Astrocyte (in vitro differentiated cells and primary cell): Measurements from ENCODE around the gene SLC35D2. TPM values are rescaled to one million over a fixed set of nuclear protein-coding genes. Genes with fewer than 3 reads are reported as not detected.
A peak's percentile ranks its signal among the peaks of the same experiment; 100 is the strongest.

Experiments
- DNase-seq: peaks from one replicate; pipeline ENCODE4 v3.0.0-alpha.2; 2010; ENCODE audit warnings: low read depth
- FAIRE-seq: peaks from 2 replicates; lab custom pipeline; 2011; peaks lifted over from hg19 to GRCh38; lab: Jason Lieb, UNC
- H2AFZ ChIP-seq: 2 replicates; pipeline ENCODE4 v1.6.0; 2012; ENCODE audit warnings: low read depth, low read length, inconsistent platforms
- H3K27ac ChIP-seq: 2 replicates; pipeline ENCODE4 v1.5.1; 2011; ENCODE audit warnings: low read depth, low read length, inconsistent platforms
- H3K27me3 ChIP-seq: 2 replicates; pipeline ENCODE4 v1.6.0; 2011; ENCODE audit warnings: low read length, inconsistent platforms; ENCODE audit not compliant: insufficient read depth
- H3K36me3 ChIP-seq: 2 replicates; pipeline ENCODE4 v1.5.1; 2011; ENCODE audit warnings: low read length, inconsistent platforms; ENCODE audit not compliant: insufficient read depth
- H3K4me1 ChIP-seq: 2 replicates; pipeline ENCODE4 v1.5.1; 2011; ENCODE audit warnings: low read length, inconsistent platforms; ENCODE audit not compliant: insufficient read depth
- H3K4me2 ChIP-seq: 2 replicates; pipeline ENCODE4 v1.6.0; 2012; ENCODE audit warnings: low read length, inconsistent platforms
- H3K4me3 ChIP-seq: 2 replicates; pipeline ENCODE4 v1.5.1; 2011; ENCODE audit warnings: low read depth, mild to moderate bottlenecking, low read length, inconsistent platforms; ENCODE audit not compliant: insufficient read depth
- H3K79me2 ChIP-seq: 2 replicates; pipeline ENCODE4 v1.6.0; 2012; ENCODE audit warnings: mild to moderate bottlenecking, low read length, inconsistent platforms; ENCODE audit not compliant: insufficient read depth
- H3K9ac ChIP-seq: 2 replicates; pipeline ENCODE4 v1.6.0; 2012; ENCODE audit warnings: mild to moderate bottlenecking, low read length, inconsistent platforms
- H3K9me3 ChIP-seq: 2 replicates; pipeline ENCODE4 v1.5.1; 2012; ENCODE audit warnings: low read depth, mild to moderate bottlenecking, low read length, inconsistent platforms; ENCODE audit not compliant: insufficient read depth
- H4K20me1 ChIP-seq: 2 replicates; pipeline ENCODE4 v1.6.0; 2012; ENCODE audit warnings: low read length, inconsistent platforms; ENCODE audit not compliant: insufficient read depth
- H3K27ac Mint-ChIP-seq: one replicate; pipeline ENCODE4 v1.8.0; 2021; ENCODE audit warnings: mild to moderate bottlenecking, mixed read lengths; ENCODE audit not compliant: unreplicated experiment
- H3K27me3 Mint-ChIP-seq: one replicate; pipeline ENCODE4 v1.8.0; 2021; ENCODE audit warnings: low read depth, mixed read lengths; ENCODE audit not compliant: unreplicated experiment
- H3K36me3 Mint-ChIP-seq: one replicate; pipeline ENCODE4 v1.8.0; 2021; ENCODE audit warnings: low read depth, mixed read lengths; ENCODE audit not compliant: unreplicated experiment
- H3K4me1 Mint-ChIP-seq: one replicate; pipeline ENCODE4 v1.8.0; 2021; ENCODE audit warnings: low read depth, mixed read lengths; ENCODE audit not compliant: unreplicated experiment
- H3K4me3 Mint-ChIP-seq: one replicate; pipeline ENCODE4 v1.8.0; 2021; ENCODE audit warnings: mild to moderate bottlenecking, moderate library complexity, mixed read lengths; ENCODE audit not compliant: unreplicated experiment
- H3K9me3 Mint-ChIP-seq: one replicate; pipeline ENCODE4 v1.8.0; 2021; ENCODE audit warnings: mild to moderate bottlenecking, mixed read lengths; ENCODE audit not compliant: unreplicated experiment
- EZH2 ChIP-seq: IDR thresholded peaks from 2 replicates; pipeline ENCODE4 v1.6.1; 2012; ENCODE audit warnings: mild to moderate bottlenecking, low read length, inconsistent platforms; ENCODE audit not compliant: insufficient read depth
- total RNA-seq: library from RNA; stranded (reverse); gene quantifications from 2 replicates; pipeline ENCODE4 v1.2.1, GENCODE V29; 2021
- TF ChIP-seq, protein P1 (sequence below): IDR thresholded peaks from 2 replicates; pipeline ENCODE4 v1.5.1; 2011; ENCODE audit warnings: low read depth, mild to moderate bottlenecking, inconsistent platforms, low read length, moderate library complexity; ENCODE audit not compliant: insufficient read depth

Gene SLC35D2
- total RNA-seq, 1 donor from 2014 or later, result 37.3 TPM

DNA sequence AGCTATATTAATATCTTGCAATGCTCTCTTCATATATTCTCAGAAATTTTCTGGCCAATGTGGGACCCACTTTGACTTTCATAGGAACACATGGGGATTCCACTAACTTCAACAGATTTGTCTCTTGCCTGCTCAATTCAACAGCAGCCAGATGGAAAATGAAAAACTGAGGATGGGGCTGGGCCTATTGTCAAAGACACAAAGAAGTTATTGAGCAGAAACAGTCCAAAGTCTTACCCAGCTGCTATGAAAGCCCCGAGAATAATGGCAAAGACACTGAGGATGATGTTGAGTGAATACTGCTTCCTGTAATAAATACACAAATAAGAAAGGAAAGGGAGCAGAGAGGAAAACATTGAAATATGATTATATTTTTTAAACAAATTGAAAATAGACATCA, 32.6 kb downstream of the SLC35D2 start:
- Histone ChIP-seq H3K4me2 (no peak overlapping the region), H3K9ac (no peak overlapping the region), H3K36me3 (peaks cover 5% of the 10 kb centered on the region), H3K27ac (no peak overlapping the region), H4K20me1 (no peaks in the 10 kb centered on the region), H3K27me3 (no peaks in the 10 kb centered on the region), H3K4me1 (no peaks in the 10 kb centered on the region), H3K9me3 (peaks cover 3% of the 10 kb centered on the region), H2AFZ (no peak overlapping the region), H3K79me2 (no peaks in the 10 kb centered on the region), H3K4me3 (no peak overlapping the region)
- H3K4me3 Mint-ChIP-seq, result no peak overlapping the region
- TF ChIP-seq EZH2, result no peak
- TF ChIP-seq, protein P1, sequence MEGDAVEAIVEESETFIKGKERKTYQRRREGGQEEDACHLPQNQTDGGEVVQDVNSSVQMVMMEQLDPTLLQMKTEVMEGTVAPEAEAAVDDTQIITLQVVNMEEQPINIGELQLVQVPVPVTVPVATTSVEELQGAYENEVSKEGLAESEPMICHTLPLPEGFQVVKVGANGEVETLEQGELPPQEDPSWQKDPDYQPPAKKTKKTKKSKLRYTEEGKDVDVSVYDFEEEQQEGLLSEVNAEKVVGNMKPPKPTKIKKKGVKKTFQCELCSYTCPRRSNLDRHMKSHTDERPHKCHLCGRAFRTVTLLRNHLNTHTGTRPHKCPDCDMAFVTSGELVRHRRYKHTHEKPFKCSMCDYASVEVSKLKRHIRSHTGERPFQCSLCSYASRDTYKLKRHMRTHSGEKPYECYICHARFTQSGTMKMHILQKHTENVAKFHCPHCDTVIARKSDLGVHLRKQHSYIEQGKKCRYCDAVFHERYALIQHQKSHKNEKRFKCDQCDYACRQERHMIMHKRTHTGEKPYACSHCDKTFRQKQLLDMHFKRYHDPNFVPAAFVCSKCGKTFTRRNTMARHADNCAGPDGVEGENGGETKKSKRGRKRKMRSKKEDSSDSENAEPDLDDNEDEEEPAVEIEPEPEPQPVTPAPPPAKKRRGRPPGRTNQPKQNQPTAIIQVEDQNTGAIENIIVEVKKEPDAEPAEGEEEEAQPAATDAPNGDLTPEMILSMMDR, result no peak
- DNase-seq (no peak), FAIRE-seq (no peak)
- H3K36me3 Mint-ChIP-seq, result peaks cover 9% of the 10 kb centered on the region
- no peaks in the 10 kb centered on the region for H3K27me3 Mint-ChIP-seq
- no peaks in the 10 kb centered on the region for H3K4me1 Mint-ChIP-seq
- H3K27ac Mint-ChIP-seq, result no peak overlapping the region
- H3K9me3 Mint-ChIP-seq, result peaks cover 3% of the 10 kb centered on the region

DNA sequence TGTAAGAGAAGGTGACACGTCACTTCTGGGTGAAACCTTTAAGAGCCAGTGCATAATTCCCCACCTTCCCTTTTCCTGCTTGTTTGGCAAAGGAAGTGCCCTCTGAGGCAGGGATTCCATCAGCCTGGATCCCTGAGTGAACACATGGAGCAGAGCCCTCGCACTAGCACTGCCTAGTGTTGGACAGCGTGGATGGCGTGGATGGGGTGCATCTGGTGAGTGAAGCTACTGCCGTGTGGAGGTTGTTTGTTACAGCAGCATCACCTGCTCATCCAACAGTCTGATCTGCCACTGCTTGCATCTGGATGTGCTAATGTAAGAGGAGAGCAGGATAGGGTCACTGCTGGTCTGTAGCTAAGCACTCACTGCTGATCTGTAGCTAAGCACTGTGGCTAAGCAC, 35.2 kb downstream of the SLC35D2 start:
- no peaks in the 10 kb centered on the region for H3K27me3 ChIP-seq
- Mint-ChIP-seq H3K36me3 (peaks cover 10% of the 10 kb centered on the region), H3K9me3 (peaks cover 3% of the 10 kb centered on the region), H3K4me1 (peaks cover 8% of the 10 kb centered on the region), H3K27me3 (no peaks in the 10 kb centered on the region), H3K4me3 (no peak overlapping the region), H3K27ac (no peak overlapping the region)
- H3K4me2 ChIP-seq, result no peak overlapping the region
- no peak overlapping the region for H3K27ac ChIP-seq
- FAIRE-seq (no peak), DNase-seq (no peak)
- no peak for TF ChIP-seq EZH2
- TF ChIP-seq, protein P1, result no peak
- H3K9me3 ChIP-seq, result peaks cover 3% of the 10 kb centered on the region
- H3K79me2 ChIP-seq, result no peaks in the 10 kb centered on the region
- no peak overlapping the region for H3K9ac ChIP-seq
- H3K36me3 ChIP-seq, result peaks cover 5% of the 10 kb centered on the region
- peaks cover 10% of the 10 kb centered on the region for H3K4me1 ChIP-seq
- no peak overlapping the region for H2AFZ ChIP-seq
- H3K4me3 ChIP-seq, result no peak overlapping the region
- H4K20me1 ChIP-seq, result no peaks in the 10 kb centered on the region

DNA sequence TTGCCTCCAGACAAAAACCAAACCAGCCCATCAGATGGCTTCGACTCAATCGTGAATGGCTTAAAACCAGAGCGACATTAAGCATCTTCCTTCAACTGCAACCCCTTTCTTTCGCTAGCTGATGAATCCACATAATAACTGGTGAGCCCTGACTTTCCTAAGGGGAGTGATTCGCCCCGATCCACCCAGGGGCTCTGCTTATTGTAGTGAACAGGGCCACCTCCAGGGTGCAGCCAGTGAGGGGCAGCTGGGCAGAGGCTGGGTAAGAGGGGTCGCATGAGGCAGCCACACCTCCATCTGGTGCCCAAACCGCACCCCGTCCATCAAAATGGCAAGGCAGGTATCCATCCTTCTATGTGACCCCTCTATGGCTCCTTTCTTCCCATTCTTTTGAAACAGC, 38.0 kb downstream of the SLC35D2 start:
- Histone ChIP-seq H3K9me3 (peaks cover 3% of the 10 kb centered on the region), H3K79me2 (no peaks in the 10 kb centered on the region), H4K20me1 (no peaks in the 10 kb centered on the region), H3K27ac (no peak overlapping the region), H3K36me3 (peaks cover under 1% of the 10 kb centered on the region), H3K4me3 (no peak overlapping the region), H3K4me1 (peaks cover 10% of the 10 kb centered on the region), H3K9ac (no peak overlapping the region), H3K4me2 (no peak overlapping the region), H2AFZ (no peak overlapping the region), H3K27me3 (no peaks in the 10 kb centered on the region)
- Mint-ChIP-seq H3K4me1 (peaks cover 14% of the 10 kb centered on the region), H3K9me3 (peaks cover 3% of the 10 kb centered on the region), H3K27ac (peak overlapping the region; percentile 41), H3K27me3 (no peaks in the 10 kb centered on the region), H3K4me3 (no peak overlapping the region), H3K36me3 (peaks cover 13% of the 10 kb centered on the region)
- TF ChIP-seq, protein P1, result no peak
- TF ChIP-seq EZH2, result no peak
- FAIRE-seq (no peak), DNase-seq (no peak)
